HL-60 (cell line): ENCODE measurements around the gene SCAI.

Source experiments
- POLR2AphosphoS5 ChIP-seq: IDR thresholded peaks from 2 replicates; pipeline ENCODE4 v1.6.1; 2012; ENCODE audit warnings: low read depth
- TF ChIP-seq, protein P1 (sequence below): IDR thresholded peaks from one replicate; pipeline ENCODE4 v1.5.1; 2011; ENCODE audit warnings: low read length, control low read depth, inconsistent platforms; ENCODE audit not compliant: insufficient read depth
- TF ChIP-seq, protein P2 (sequence below): IDR thresholded peaks from 2 replicates; pipeline ENCODE4 v1.6.1; 2012; ENCODE audit warnings: low read depth; ENCODE audit not compliant: insufficient replicate concordance

DNA sequence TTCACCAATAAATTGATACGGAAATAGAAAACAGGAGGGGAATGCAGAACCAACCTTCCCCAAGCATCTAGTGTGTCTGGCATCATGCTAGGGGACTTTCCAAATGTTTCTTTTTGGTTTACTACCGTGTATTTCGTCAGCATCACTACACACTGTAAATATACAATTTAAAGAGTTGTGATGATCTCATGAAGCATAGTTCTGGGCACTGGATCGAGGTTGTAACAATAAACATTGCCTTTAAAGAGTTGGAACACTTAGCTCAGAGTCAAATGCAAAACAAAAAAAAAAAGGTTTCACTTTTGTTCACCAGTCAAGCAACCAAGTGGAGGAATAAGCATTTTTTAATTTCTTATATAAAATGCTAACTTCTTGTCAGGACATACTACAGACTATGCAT, 2.9 kb upstream of the SCAI start:
- TF ChIP-seq, protein P1, sequence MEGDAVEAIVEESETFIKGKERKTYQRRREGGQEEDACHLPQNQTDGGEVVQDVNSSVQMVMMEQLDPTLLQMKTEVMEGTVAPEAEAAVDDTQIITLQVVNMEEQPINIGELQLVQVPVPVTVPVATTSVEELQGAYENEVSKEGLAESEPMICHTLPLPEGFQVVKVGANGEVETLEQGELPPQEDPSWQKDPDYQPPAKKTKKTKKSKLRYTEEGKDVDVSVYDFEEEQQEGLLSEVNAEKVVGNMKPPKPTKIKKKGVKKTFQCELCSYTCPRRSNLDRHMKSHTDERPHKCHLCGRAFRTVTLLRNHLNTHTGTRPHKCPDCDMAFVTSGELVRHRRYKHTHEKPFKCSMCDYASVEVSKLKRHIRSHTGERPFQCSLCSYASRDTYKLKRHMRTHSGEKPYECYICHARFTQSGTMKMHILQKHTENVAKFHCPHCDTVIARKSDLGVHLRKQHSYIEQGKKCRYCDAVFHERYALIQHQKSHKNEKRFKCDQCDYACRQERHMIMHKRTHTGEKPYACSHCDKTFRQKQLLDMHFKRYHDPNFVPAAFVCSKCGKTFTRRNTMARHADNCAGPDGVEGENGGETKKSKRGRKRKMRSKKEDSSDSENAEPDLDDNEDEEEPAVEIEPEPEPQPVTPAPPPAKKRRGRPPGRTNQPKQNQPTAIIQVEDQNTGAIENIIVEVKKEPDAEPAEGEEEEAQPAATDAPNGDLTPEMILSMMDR = no peak
- TF ChIP-seq, protein P2, sequence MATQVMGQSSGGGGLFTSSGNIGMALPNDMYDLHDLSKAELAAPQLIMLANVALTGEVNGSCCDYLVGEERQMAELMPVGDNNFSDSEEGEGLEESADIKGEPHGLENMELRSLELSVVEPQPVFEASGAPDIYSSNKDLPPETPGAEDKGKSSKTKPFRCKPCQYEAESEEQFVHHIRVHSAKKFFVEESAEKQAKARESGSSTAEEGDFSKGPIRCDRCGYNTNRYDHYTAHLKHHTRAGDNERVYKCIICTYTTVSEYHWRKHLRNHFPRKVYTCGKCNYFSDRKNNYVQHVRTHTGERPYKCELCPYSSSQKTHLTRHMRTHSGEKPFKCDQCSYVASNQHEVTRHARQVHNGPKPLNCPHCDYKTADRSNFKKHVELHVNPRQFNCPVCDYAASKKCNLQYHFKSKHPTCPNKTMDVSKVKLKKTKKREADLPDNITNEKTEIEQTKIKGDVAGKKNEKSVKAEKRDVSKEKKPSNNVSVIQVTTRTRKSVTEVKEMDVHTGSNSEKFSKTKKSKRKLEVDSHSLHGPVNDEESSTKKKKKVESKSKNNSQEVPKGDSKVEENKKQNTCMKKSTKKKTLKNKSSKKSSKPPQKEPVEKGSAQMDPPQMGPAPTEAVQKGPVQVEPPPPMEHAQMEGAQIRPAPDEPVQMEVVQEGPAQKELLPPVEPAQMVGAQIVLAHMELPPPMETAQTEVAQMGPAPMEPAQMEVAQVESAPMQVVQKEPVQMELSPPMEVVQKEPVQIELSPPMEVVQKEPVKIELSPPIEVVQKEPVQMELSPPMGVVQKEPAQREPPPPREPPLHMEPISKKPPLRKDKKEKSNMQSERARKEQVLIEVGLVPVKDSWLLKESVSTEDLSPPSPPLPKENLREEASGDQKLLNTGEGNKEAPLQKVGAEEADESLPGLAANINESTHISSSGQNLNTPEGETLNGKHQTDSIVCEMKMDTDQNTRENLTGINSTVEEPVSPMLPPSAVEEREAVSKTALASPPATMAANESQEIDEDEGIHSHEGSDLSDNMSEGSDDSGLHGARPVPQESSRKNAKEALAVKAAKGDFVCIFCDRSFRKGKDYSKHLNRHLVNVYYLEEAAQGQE = no peak
- TF ChIP-seq POLR2AphosphoS5 = no peak
